Kidney epithelial cell (primary cell): ENCODE data around the gene FAM20C. TPM values are rescaled to one million over a fixed set of nuclear protein-coding genes. Genes with fewer than 3 reads are reported as not detected.

Experiments used
- DNase-seq: peaks from one replicate; pipeline ENCODE4 v3.0.0-alpha.2; 2010; ENCODE audit warnings: low read depth
- H3K27me3 ChIP-seq: 2 replicates; pipeline ENCODE4 v1.6.0; 2011; ENCODE audit warnings: low read length; ENCODE audit not compliant: control insufficient read depth, insufficient read depth
- H3K36me3 ChIP-seq: 2 replicates; pipeline ENCODE4 v1.5.1; 2011; ENCODE audit warnings: low read length; ENCODE audit not compliant: control insufficient read depth, insufficient read depth
- H3K4me3 ChIP-seq: 2 replicates; pipeline ENCODE4 v1.5.1; 2011; ENCODE audit warnings: low read depth, mild to moderate bottlenecking, control low read depth, low read length
- CTCF ChIP-seq: IDR thresholded peaks from 2 replicates; pipeline ENCODE4 v1.5.1; 2011; ENCODE audit warnings: mild to moderate bottlenecking, moderate library complexity, low read length, control low read depth, inconsistent platforms; ENCODE audit not compliant: insufficient read depth, poor library complexity, severe bottlenecking
- total RNA-seq: library from RNA; depleted of rRNA; stranded (reverse); fragments of >200 nt; gene quantifications from 2 replicates; pipeline ENCODE4 v1.2.3, GENCODE V29; 2015

Gene FAM20C
- total RNA-seq, 1 donor from 2014 or later = 39.1 TPM

- DNase-seq = no peak
- Histone ChIP-seq H3K4me3 (no peak overlapping the region), H3K27me3 (no peaks in the 10 kb centered on the region), H3K36me3 (no peaks in the 10 kb centered on the region)
- no peak for TF ChIP-seq CTCF
Observed at GRCh38 chr7:210401-210925, 18.1 kb downstream of the FAM20C start.

- Histone ChIP-seq H3K36me3 (no peaks in the 10 kb centered on the region), H3K4me3 (no peak overlapping the region), H3K27me3 (no peaks in the 10 kb centered on the region)
- TF ChIP-seq CTCF = no peak
- DNase-seq = no peak
Observed at GRCh38 chr7:211033-211714, 18.8 kb downstream of the FAM20C start.

GRCh38 chr7:211715-212058 lies 19.3 kb downstream of the FAM20C start:
- no peak for TF ChIP-seq CTCF
- DNase-seq = no peak
- Histone ChIP-seq H3K4me3 (no peak overlapping the region), H3K27me3 (no peaks in the 10 kb centered on the region), H3K36me3 (no peaks in the 10 kb centered on the region)

- no peaks in the 10 kb centered on the region for H3K36me3 ChIP-seq
- no peaks in the 10 kb centered on the region for H3K27me3 ChIP-seq
- no peak for TF ChIP-seq CTCF
- DNase-seq = no peak
- H3K4me3 ChIP-seq = no peak overlapping the region
Observed at GRCh38 chr7:212754-213153, 20.4 kb downstream of the FAM20C start.

GRCh38 chr7:213324-213993 lies 21.1 kb downstream of the FAM20C start:
- TF ChIP-seq CTCF = no peak
- H3K4me3 ChIP-seq = no peak overlapping the region
- H3K27me3 ChIP-seq = no peaks in the 10 kb centered on the region
- no peak for DNase-seq
- peaks cover 3% of the 10 kb centered on the region for H3K36me3 ChIP-seq
